PFSK-1 (cell line): ENCODE results near the gene NTMT1.

Experiments
- FOXP2 ChIP-seq: optimal IDR thresholded peaks from 2 replicates; pipeline ENCODE3; 2011; ENCODE audit warnings: borderline replicate concordance, control low read depth, inconsistent platforms; ENCODE audit not compliant: insufficient read depth; ENCODE audit errors: extremely low read length, extremely low read depth
- POLR2AphosphoS5 ChIP-seq: IDR thresholded peaks from 2 replicates; pipeline ENCODE4 v1.6.1; 2012; ENCODE audit warnings: low read depth, mild to moderate bottlenecking, control low read depth, low read length, moderate library complexity
- REST ChIP-seq, 2 experiments: IDR thresholded peaks; 2 replicates each; pipeline versions ENCODE4 v1.6.1 to v1.8.0; 2011 to 2012; ENCODE audit warnings: low read depth in 2 of 2, low read length in 2 of 2, control low read depth in 1 of 2, inconsistent platforms in 1 of 2, mild to moderate bottlenecking in 1 of 2, moderate library complexity in 1 of 2; ENCODE audit not compliant: insufficient read depth in 1 of 2
- TAF1 ChIP-seq: IDR thresholded peaks from 2 replicates; pipeline ENCODE4 v1.6.1; 2012; ENCODE audit warnings: low read length, control low read depth, borderline replicate concordance; ENCODE audit not compliant: insufficient read depth

- TF ChIP-seq POLR2AphosphoS5 (no peak), REST (IDR thresholded peaks at IDR 0.05; ENCODE audit: insufficient read depth in 1 of 2, low read depth in 2 of 2, low read length in 2 of 2) (no peak), TAF1 (no peak), FOXP2 (no peak)
Measured at GRCh38 chr9:129586245-129586644, 39.7 kb upstream of the NTMT1 start.
